SK-N-SH (cell line): ENCODE measurements around the gene TAS2R30. TPM values are rescaled to one million over a fixed set of nuclear protein-coding genes. Genes with fewer than 3 reads are reported as not detected.
"Not testable (repeated sequence)": the region's sequence is repeated elsewhere in the genome, so short reads cannot be mapped to it uniquely, and the experiment has no call there.

ENCODE experiments used
- CTCF ChIA-PET: fragments of 300-600, 350-600 bp; formaldehyde crosslinking; extraction: SDS; loops from one replicate; lab custom pipeline; 2021; lab: Yijun Ruan, JAX
- POLR2A ChIA-PET: fragments of 350-600 bp; sonication (Branson Sonifier 250); formaldehyde crosslinking; extraction: SDS; loops from one replicate; lab custom pipeline; 2020; ENCODE audit warnings: antibody characterized with exemption, inconsistent platforms; lab: Yijun Ruan, JAX
- DNase-seq: peaks from one replicate; pipeline ENCODE4 v3.0.0; 2012
- H2AFZ ChIP-seq: fragments of 200-600 bp; sonication (generic); 2 replicates; pipeline ENCODE4 v1.8.1; 2016; ENCODE audit warnings: antibody characterized with exemption, mild to moderate bottlenecking, low read depth
- H3F3A ChIP-seq: fragments of 200-600 bp; sonication (generic); replicated peaks from 2 replicates; pipeline ENCODE3; 2016; ENCODE audit warnings: antibody characterized with exemption, mild to moderate bottlenecking; ENCODE audit not compliant: insufficient read depth
- H3K27ac ChIP-seq, 2 experiments: fragments of 200-500 bp in 1 of 2; fragments of 200-600 bp in 1 of 2; sonication (Bioruptor generic) in 1 of 2; sonication (generic), shearing (Covaris generic) in 1 of 2; 2 replicates each; pipeline versions ENCODE4 v1.5.1 to v1.6.1; 2014 to 2016; ENCODE audit warnings: low read depth in 2 of 2, inconsistent platforms in 1 of 2, low read length in 1 of 2, mild to moderate bottlenecking in 1 of 2, mixed read lengths in 1 of 2
- H3K27me3 ChIP-seq: fragments of 200-600 bp; sonication (generic), shearing (Covaris generic); 2 replicates; pipeline ENCODE4 v1.6.1; 2016; ENCODE audit warnings: mixed run types; ENCODE audit not compliant: insufficient read depth
- H3K36me3 ChIP-seq, 2 experiments: fragments of 200-500 bp in 1 of 2; fragments of 200-600 bp in 1 of 2; sonication (Bioruptor generic) in 1 of 2; sonication (generic) in 1 of 2; replicated peaks in 1 of 2; 2 replicates each; pipeline versions ENCODE3 to v1.5.1; 2014 to 2016; ENCODE audit warnings: low read length in 1 of 2, mild to moderate bottlenecking in 1 of 2; ENCODE audit not compliant: insufficient read depth in 2 of 2, control insufficient read depth in 1 of 2
- H3K4me1 ChIP-seq, 2 experiments: fragments of 200-500 bp in 1 of 2; fragments of 200-600 bp in 1 of 2; sonication (Bioruptor generic) in 1 of 2; sonication (generic), shearing (Covaris generic) in 1 of 2; 2 replicates each; pipeline versions ENCODE4 v1.5.1 to v1.6.1; 2014 to 2016; ENCODE audit warnings: low read depth in 1 of 2, low read length in 1 of 2, mixed run types in 1 of 2; ENCODE audit not compliant: insufficient read depth in 2 of 2, control insufficient read depth in 1 of 2
- H3K4me2 ChIP-seq: fragments of 200-600 bp; sonication (generic), shearing (Covaris generic); 2 replicates; pipeline ENCODE4 v1.6.1; 2017; ENCODE audit warnings: mixed run types
- H3K4me3 ChIP-seq, 2 experiments: fragments of 200-500 bp in 1 of 2; fragments of 200-600 bp in 1 of 2; sonication (Bioruptor generic) in 1 of 2; sonication (generic), shearing (Covaris generic) in 1 of 2; 2 replicates each; pipeline versions ENCODE4 v1.5.1 to v1.8.1; 2014 to 2016; ENCODE audit warnings: low read depth in 2 of 2, inconsistent platforms in 1 of 2, low read length in 1 of 2, mild to moderate bottlenecking in 1 of 2, mixed read lengths in 1 of 2, moderate library complexity in 1 of 2
- H3K79me2 ChIP-seq: fragments of 200-600 bp; sonication (generic); 2 replicates; pipeline ENCODE4 v1.8.1; 2017; ENCODE audit warnings: mild to moderate bottlenecking; ENCODE audit not compliant: insufficient read depth
- H3K9ac ChIP-seq: fragments of 200-600 bp; sonication (generic); 2 replicates; pipeline ENCODE4 v1.6.1; 2017; ENCODE audit warnings: mixed run types
- H3K9me2 ChIP-seq: fragments of 200-600 bp; sonication (generic); 2 replicates; pipeline ENCODE4 v1.6.1; 2017; ENCODE audit warnings: mixed run types
- H3K9me3 ChIP-seq: fragments of 200-600 bp; sonication (generic); 2 replicates; pipeline ENCODE4 v1.6.1; 2017; ENCODE audit warnings: mixed run types, mild to moderate bottlenecking, moderate library complexity
- H4K20me1 ChIP-seq: fragments of 200-600 bp; sonication (generic); 2 replicates; pipeline ENCODE4 v1.6.1; 2017; ENCODE audit warnings: mild to moderate bottlenecking, mixed run types; ENCODE audit not compliant: insufficient read depth
- EP300 ChIP-seq, 2 experiments: IDR thresholded peaks; 2 replicates each; pipeline versions ENCODE4 v1.4.0 to v1.6.1; 2012; ENCODE audit warnings: borderline replicate concordance in 1 of 2, low read depth in 1 of 2, low read length in 1 of 2
- EZH2phosphoT487 ChIP-seq: fragments of 200-600 bp; sonication (generic); IDR thresholded peaks from 2 replicates; pipeline ENCODE4 v1.6.1; 2017; ENCODE audit warnings: low read depth, mixed run types, mild to moderate bottlenecking, antibody characterized with exemption, moderate library complexity, borderline replicate concordance
- FOSL2 ChIP-seq: IDR thresholded peaks from 2 replicates; pipeline ENCODE4 v1.4.0; 2012; ENCODE audit warnings: low read depth, mild to moderate bottlenecking, moderate library complexity, borderline replicate concordance
- FOXJ3 ChIP-seq: sonication (generic); formaldehyde crosslinking; IDR thresholded peaks from 2 replicates; pipeline ENCODE4 v1.5.1; 2020; ENCODE audit warnings: mild to moderate bottlenecking, missing genetic modification reagents
- GATA2 ChIP-seq: sonication (generic); formaldehyde crosslinking; IDR thresholded peaks from 2 replicates; pipeline ENCODE4 v1.5.0; 2020; ENCODE audit warnings: mild to moderate bottlenecking, missing genetic modification reagents
- IRF3 ChIP-seq: fragments of 150-350 bp; IDR thresholded peaks from 2 replicates; pipeline ENCODE4 v1.6.1; 2016; ENCODE audit warnings: mild to moderate bottlenecking, low read depth, low read length
- MEF2A ChIP-seq: IDR thresholded peaks from 2 replicates; pipeline ENCODE4 v1.4.0; 2012; ENCODE audit warnings: low read depth, borderline replicate concordance
- NFIC ChIP-seq: IDR thresholded peaks from 2 replicates; pipeline ENCODE4 v1.4.0; 2012; ENCODE audit warnings: borderline replicate concordance
- RFX5 ChIP-seq: IDR thresholded peaks from 2 replicates; pipeline ENCODE4 v1.6.1; 2012; ENCODE audit warnings: mild to moderate bottlenecking, improper control_type of control experiment, low read length
- RXRA ChIP-seq: IDR thresholded peaks from 2 replicates; pipeline ENCODE4 v1.4.0; 2012; ENCODE audit warnings: low read depth, mild to moderate bottlenecking, borderline replicate concordance
- SMC3 ChIP-seq: IDR thresholded peaks from 2 replicates; pipeline ENCODE4 v1.6.1; 2012; ENCODE audit warnings: low read depth, low read length, improper control_type of control experiment
- TCF12 ChIP-seq: IDR thresholded peaks from 2 replicates; pipeline ENCODE4 v1.4.0; 2012
- USF2 ChIP-seq: fragments of 150-350 bp; IDR thresholded peaks from 2 replicates; pipeline ENCODE4 v1.6.1; 2017; ENCODE audit warnings: antibody characterized with exemption, low read length, low read depth, borderline replicate concordance
- WGBS: methylation state at CpG from one replicate; pipeline ENCODE4 v1.1.6; 2017; ENCODE audit warnings: low lambda C conversion rate; 5-methylcytosine and 5-hydroxymethylcytosine counted together
- polyA plus RNA-seq, 3 experiments: library from polyadenylated mRNA; depleted of rRNA; stranded (reverse); fragments of >200 nt; gene quantifications; 2 replicates each; pipeline ENCODE4 v1.2.3, GENCODE V29; 2012

The TAS2R30 gene
- polyA plus RNA-seq, 1 of the 3 experiments (the other 2 are of a cell fraction), result 0.05 TPM

GRCh38 chr12:11130382-11130781 lies 4.1 kb downstream of the TAS2R30 start (continued):
- no peak for TF ChIP-seq EZH2phosphoT487
- no peak for TF ChIP-seq FOSL2
- no peak for TF ChIP-seq MEF2A

GRCh38 chr12:11114130-11114529 lies 20.3 kb downstream of the TAS2R30 start:
- H3K4me2 ChIP-seq, POLR2A ChIA-PET, H3F3A ChIP-seq, H3K4me3 ChIP-seq, H3K4me1 ChIP-seq, DNase-seq, H3K9me2 ChIP-seq, H3K27me3 ChIP-seq, H3K9me3 ChIP-seq, H3K27ac ChIP-seq, H3K9ac ChIP-seq, H2AFZ ChIP-seq: not testable (repeated sequence)
- Histone ChIP-seq H4K20me1 (peaks cover 12% of the 10 kb centered on the region; the same call in 1 of the 2 replicates), H3K36me3 (peaks cover 0 to 15% of the 10 kb centered on the region in 2 experiments), H3K79me2 (peaks cover 98% of the 10 kb centered on the region)
- 100% methylated on average over 1 of the region's 1 CpG for WGBS
- CTCF ChIA-PET, result interaction anchor here (0.7 kb wide), 1 partner anchor 18 kb away, joined by 3 read pairs; no protein-coding TSS in a partner anchor

- CTCF ChIA-PET, POLR2A ChIA-PET, H3K27ac ChIP-seq, H3K9ac ChIP-seq, H3K9me2 ChIP-seq, H3K4me3 ChIP-seq, H3K4me2 ChIP-seq, H4K20me1 ChIP-seq, H3K27me3 ChIP-seq, H2AFZ ChIP-seq, H3F3A ChIP-seq, H3K9me3 ChIP-seq, DNase-seq, H3K4me1 ChIP-seq: not testable (repeated sequence)
- peaks cover 97% of the 10 kb centered on the region for H3K79me2 ChIP-seq
- WGBS, result 97% methylated on average over 1 of the region's 1 CpG
- H3K36me3 ChIP-seq, result peaks cover 0 to 20% of the 10 kb centered on the region in 2 experiments
These were observed 23.2 kb downstream of the TAS2R30 start for GRCh38 chr12:11111213-11111612.

- Histone ChIP-seq H4K20me1 (no peaks in the 10 kb centered on the region), H3F3A (no peaks in the 10 kb centered on the region), H3K79me2 (peaks cover 78% of the 10 kb centered on the region), H3K36me3 (peaks cover 0 to 12% of the 10 kb centered on the region in 2 experiments), H3K27ac (no peak overlapping the region), H3K9me3 (no peaks in the 10 kb centered on the region), H3K4me2 (no peak overlapping the region), H2AFZ (no peak overlapping the region), H3K9me2 (no peaks in the 10 kb centered on the region), H3K27me3 (no peaks in the 10 kb centered on the region), H3K9ac (no peak overlapping the region), H3K4me1 (no peaks in the 10 kb centered on the region), H3K4me3 (no peak overlapping the region)
- ChIA-PET POLR2A (no interaction called here), CTCF (no interaction called here)
- no peak for DNase-seq
- TF ChIP-seq NFIC (no peak), RXRA (no peak), FOXJ3 (no peak), RFX5 (no peak), IRF3 (no peak), TCF12 (no peak), EP300 (IDR thresholded peaks at IDR 0.05; ENCODE audit: borderline replicate concordance in 1 of 2, low read depth in 1 of 2, low read length in 1 of 2) (no peak), USF2 (no peak), EZH2phosphoT487 (no peak), GATA2 (CRISPR knock-in tag) (no peak), SMC3 (no peak)
- 100% methylated on average over 2 of the region's 2 CpGs for WGBS
These were observed 25.6 kb downstream of the TAS2R30 start for GRCh38 chr12:11108862-11109261.
